Caco-2 (cell line): Measurements from ENCODE around the gene TRIM3. TPM values are rescaled to one million over a fixed set of nuclear protein-coding genes. Genes with fewer than 3 reads are reported as not detected.
A peak's percentile ranks its signal among the peaks of the same experiment; 100 is the strongest.

Experiments
- BruUV-seq: library from RNA; stranded (reverse); fragments of 400-500 nt; replicated peaks from 2 replicates; lab custom pipeline; 2021; lab: Mats Ljungman, UMichigan
- CTCF ChIA-PET: fragments of 300-600 bp; sonication (Branson Sonifier 250); formaldehyde crosslinking; loops from one replicate; lab custom pipeline; 2022; ENCODE audit warnings: antibody characterized with exemption; lab: Charles Lee
- POLR2A ChIA-PET: fragments of 300-600 bp; sonication (Branson Sonifier 250); formaldehyde crosslinking; loops from one replicate; lab custom pipeline; 2022; ENCODE audit warnings: antibody characterized with exemption; lab: Charles Lee
- DNase-seq, 2 experiments: peaks; one replicate each; pipeline versions ENCODE4 v3.0.0 to v3.0.0-alpha.2; 2020 to 2022
- H3K27me3 ChIP-seq: replicated peaks from 2 replicates; pipeline ENCODE4 v1.6.0; 2011; ENCODE audit warnings: low read length; ENCODE audit not compliant: control insufficient read depth, insufficient read depth
- H3K36me3 ChIP-seq: 2 replicates; pipeline ENCODE4 v1.5.1; 2011; ENCODE audit warnings: low read length; ENCODE audit not compliant: control insufficient read depth, insufficient read depth
- H3K4me1 ChIP-seq: fragments of 250-450 bp; sonication (Bioruptor Pico); 2 replicates; pipeline ENCODE4 v1.5.1; 2020; ENCODE audit warnings: mild to moderate bottlenecking
- H3K4me3 ChIP-seq: 2 replicates; pipeline ENCODE4 v1.5.1; 2011; ENCODE audit warnings: low read depth, mild to moderate bottlenecking, control low read depth, low read length
- H3K9me3 ChIP-seq: fragments of 250-450 bp; sonication (Bioruptor Pico); 2 replicates; pipeline ENCODE4 v1.5.1; 2020; ENCODE audit warnings: mild to moderate bottlenecking, moderate library complexity
- H3K27ac Mint-ChIP-seq: one replicate; pipeline ENCODE4 v1.8.0; 2022; ENCODE audit warnings: mixed read lengths; ENCODE audit not compliant: unreplicated experiment
- H3K27me3 Mint-ChIP-seq: one replicate; pipeline ENCODE4 v1.8.0; 2022; ENCODE audit warnings: mixed read lengths; ENCODE audit not compliant: insufficient read depth, unreplicated experiment
- H3K36me3 Mint-ChIP-seq: one replicate; pipeline ENCODE4 v1.8.0; 2022; ENCODE audit warnings: mild to moderate bottlenecking, mixed read lengths; ENCODE audit not compliant: insufficient read depth, unreplicated experiment
- H3K4me1 Mint-ChIP-seq: one replicate; pipeline ENCODE4 v1.8.0; 2022; ENCODE audit warnings: low read depth, mixed read lengths; ENCODE audit not compliant: unreplicated experiment
- H3K4me3 Mint-ChIP-seq: one replicate; pipeline ENCODE4 v1.8.0; 2022; ENCODE audit warnings: mild to moderate bottlenecking, moderate library complexity, mixed read lengths; ENCODE audit not compliant: unreplicated experiment
- H3K9me3 Mint-ChIP-seq: one replicate; pipeline ENCODE4 v1.8.0; 2022; ENCODE audit warnings: mixed read lengths; ENCODE audit not compliant: unreplicated experiment
- intact Hi-C: fragments of 100-400 bp; cut with micrococcal nuclease; formaldehyde crosslinking; loops from one replicate; pipeline ENCODE4 v1.10.0; 2022; ENCODE audit not compliant: unreplicated experiment
- total RNA-seq: library from RNA; stranded (reverse); gene quantifications from 2 replicates; pipeline ENCODE4 v1.2.3, GENCODE V29; 2022
- TF ChIP-seq, protein P1 (sequence below), 2 experiments: fragments of 200-600 bp in 1 of 2; IDR thresholded peaks; 1 replicate in 1 of 2; 2 replicates in 1 of 2; pipeline versions ENCODE4 v1.5.1 to v1.8.0; 2011 to 2022; ENCODE audit warnings: antibody characterized with exemption in 1 of 2, control low read depth in 1 of 2, inconsistent platforms in 1 of 2, low read depth in 1 of 2, low read length in 1 of 2, mild to moderate bottlenecking in 1 of 2, moderate library complexity in 1 of 2; ENCODE audit not compliant: insufficient read depth in 1 of 2, severe bottlenecking in 1 of 2, unreplicated experiment in 1 of 2

The TRIM3 gene
- total RNA-seq, 1 experiment from 2014 or later: 28.0 TPM

- intact Hi-C loops: loop anchor here (1.0 to 2.0 kb wide), 2 partner anchors 31 to 194 kb away; partner anchors contain the start of gene MRPL17
- POLR2A ChIA-PET: interaction anchor here (1.3 kb wide), 1 partner anchor 8 kb away, joined by 5 read pairs; the partner anchor contains the start of genes ARFIP2 and TIMM10B
Observed at GRCh38 chr11:6488821-6489220, 15.1 kb upstream of the TRIM3 start.

GRCh38 chr11:6488342-6488741 is 14.6 kb upstream of the TRIM3 start:
- H3K4me1 Mint-ChIP-seq: peaks cover 6% of the 10 kb centered on the region
- H3K4me1 ChIP-seq: peaks cover 65% of the 10 kb centered on the region
- no peaks in the 10 kb centered on the region for H3K9me3 Mint-ChIP-seq
- no peaks in the 10 kb centered on the region for H3K27me3 ChIP-seq
- ChIA-PET CTCF (interaction anchor here (0.8 kb wide), 1 partner anchor 109 kb away, joined by 3 read pairs; no protein-coding TSS in a partner anchor), POLR2A (no interaction called here)
- TF ChIP-seq, protein P1, sequence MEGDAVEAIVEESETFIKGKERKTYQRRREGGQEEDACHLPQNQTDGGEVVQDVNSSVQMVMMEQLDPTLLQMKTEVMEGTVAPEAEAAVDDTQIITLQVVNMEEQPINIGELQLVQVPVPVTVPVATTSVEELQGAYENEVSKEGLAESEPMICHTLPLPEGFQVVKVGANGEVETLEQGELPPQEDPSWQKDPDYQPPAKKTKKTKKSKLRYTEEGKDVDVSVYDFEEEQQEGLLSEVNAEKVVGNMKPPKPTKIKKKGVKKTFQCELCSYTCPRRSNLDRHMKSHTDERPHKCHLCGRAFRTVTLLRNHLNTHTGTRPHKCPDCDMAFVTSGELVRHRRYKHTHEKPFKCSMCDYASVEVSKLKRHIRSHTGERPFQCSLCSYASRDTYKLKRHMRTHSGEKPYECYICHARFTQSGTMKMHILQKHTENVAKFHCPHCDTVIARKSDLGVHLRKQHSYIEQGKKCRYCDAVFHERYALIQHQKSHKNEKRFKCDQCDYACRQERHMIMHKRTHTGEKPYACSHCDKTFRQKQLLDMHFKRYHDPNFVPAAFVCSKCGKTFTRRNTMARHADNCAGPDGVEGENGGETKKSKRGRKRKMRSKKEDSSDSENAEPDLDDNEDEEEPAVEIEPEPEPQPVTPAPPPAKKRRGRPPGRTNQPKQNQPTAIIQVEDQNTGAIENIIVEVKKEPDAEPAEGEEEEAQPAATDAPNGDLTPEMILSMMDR (IDR thresholded peaks at IDR 0.05; ENCODE audit: insufficient read depth in 1 of 2, low read depth in 1 of 2, low read length in 1 of 2, severe bottlenecking in 1 of 2, unreplicated experiment in 1 of 2): no peak
- H3K27ac Mint-ChIP-seq: no peak overlapping the region
- DNase-seq: no peak
- no peak overlapping the region for H3K4me3 ChIP-seq
- no peaks in the 10 kb centered on the region for H3K36me3 ChIP-seq
- no peaks in the 10 kb centered on the region for H3K27me3 Mint-ChIP-seq
- H3K9me3 ChIP-seq: no peaks in the 10 kb centered on the region
- H3K4me3 Mint-ChIP-seq: no peak overlapping the region
- peaks cover 5% of the 10 kb centered on the region for H3K36me3 Mint-ChIP-seq
- intact Hi-C loops: loop anchor here (2.0 kb wide), 1 partner anchor 194 kb away; the partner anchor contains the start of gene MRPL17
- no TSS peak for BruUV-seq

More at GRCh38 chr11:6488821-6489220, 15.1 kb upstream of the TRIM3 start:
- H3K27me3 ChIP-seq: no peaks in the 10 kb centered on the region
- no peaks in the 10 kb centered on the region for H3K36me3 ChIP-seq
- peaks cover 4% of the 10 kb centered on the region for H3K36me3 Mint-ChIP-seq
- H3K4me1 Mint-ChIP-seq: peaks cover 6% of the 10 kb centered on the region
- no TSS peak for BruUV-seq
- H3K4me3 Mint-ChIP-seq: peak overlapping the region; percentile 35
- no peaks in the 10 kb centered on the region for H3K9me3 Mint-ChIP-seq
- H3K4me1 ChIP-seq: peaks cover 65% of the 10 kb centered on the region
- H3K9me3 ChIP-seq: no peaks in the 10 kb centered on the region
- H3K27me3 Mint-ChIP-seq: no peaks in the 10 kb centered on the region
- no peak overlapping the region for H3K4me3 ChIP-seq
- no peak for DNase-seq
- TF ChIP-seq, protein P1 (IDR thresholded peaks at IDR 0.05; ENCODE audit: insufficient read depth in 1 of 2, low read depth in 1 of 2, low read length in 1 of 2, severe bottlenecking in 1 of 2, unreplicated experiment in 1 of 2): no peak
- peak overlapping the region; percentile 29 for H3K27ac Mint-ChIP-seq
- CTCF ChIA-PET: interaction anchor here (0.8 to 1.8 kb wide), 6 partner anchors 8 to 126 kb away, joined by 3 to 8 read pairs (median 4); partner anchors contain the start of genes APBB1, ARFIP2 and TIMM10B

GRCh38 chr11:6486938-6487337 is 13.2 kb upstream of the TRIM3 start:
- CTCF ChIA-PET: no interaction called here
- intact Hi-C loops: no loop called here
- POLR2A ChIA-PET: no interaction called here
- DNase-seq: no peak
- Mint-ChIP-seq H3K27ac (no peak overlapping the region), H3K4me1 (peaks cover 6% of the 10 kb centered on the region), H3K9me3 (no peaks in the 10 kb centered on the region), H3K27me3 (no peaks in the 10 kb centered on the region), H3K36me3 (peaks cover 17% of the 10 kb centered on the region), H3K4me3 (no peak overlapping the region)
- Histone ChIP-seq H3K9me3 (no peaks in the 10 kb centered on the region), H3K36me3 (peaks cover 2% of the 10 kb centered on the region; the same call in 1 of the 2 replicates), H3K4me1 (peaks cover 74% of the 10 kb centered on the region), H3K4me3 (no peak overlapping the region), H3K27me3 (no peaks in the 10 kb centered on the region)
- TF ChIP-seq, protein P1 (IDR thresholded peaks at IDR 0.05; ENCODE audit: insufficient read depth in 1 of 2, low read depth in 1 of 2, low read length in 1 of 2, severe bottlenecking in 1 of 2, unreplicated experiment in 1 of 2): no peak
- no TSS peak for BruUV-seq
